Placental pericyte (primary cell): ENCODE measurements around the gene ACP6. TPM values are rescaled to one million over a fixed set of nuclear protein-coding genes. Genes with fewer than 3 reads are reported as not detected.

Experiments used
- small RNA-seq: library from RNA; depleted of rRNA; stranded (forward); fragments of <200 nt; gene quantifications from one replicate; pipeline ENCODE3, GENCODE V24; 2012; ENCODE audit warnings: low replicate concordance
- total RNA-seq: library from RNA; depleted of rRNA; stranded (reverse); fragments of >200 nt; gene quantifications from 2 replicates; pipeline ENCODE4 v1.2.3, GENCODE V29; 2012

Gene ACP6
- 5.0 and 6.2 TPM in 2 replicates for total RNA-seq

DNA sequence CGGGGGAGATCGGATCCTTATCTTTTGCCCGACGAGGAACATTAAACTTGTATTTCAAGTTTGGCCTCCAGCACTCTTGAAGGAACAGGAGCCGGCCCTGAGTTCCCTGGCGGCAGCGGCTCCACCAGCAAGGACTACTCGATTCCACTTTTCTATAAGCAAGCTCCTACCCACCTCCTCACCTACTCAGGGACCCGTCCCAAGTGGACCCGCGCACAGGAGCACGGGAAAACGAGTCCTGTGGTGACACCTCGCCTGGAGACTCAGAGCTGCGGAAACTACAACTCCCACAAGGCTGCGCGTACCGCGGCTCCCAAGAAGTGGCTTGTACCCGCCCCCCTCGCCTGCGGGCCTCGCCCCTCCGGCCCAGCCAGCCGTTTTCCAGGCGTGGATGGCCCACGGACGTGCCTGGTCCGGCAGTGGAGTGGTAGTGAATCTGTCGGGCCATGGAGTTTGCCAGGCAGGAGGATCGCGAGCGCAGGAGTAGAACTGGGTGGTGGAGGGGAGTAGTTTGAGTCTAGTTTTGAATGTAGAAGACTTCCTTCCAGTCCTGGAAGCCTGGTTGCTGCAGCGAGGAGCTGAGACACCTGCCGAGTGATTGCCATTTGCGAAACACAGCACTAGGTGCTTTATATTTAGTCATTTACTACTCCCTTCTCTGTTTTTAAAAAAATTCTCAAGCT, at the start of gene ACP6:
TSS of gene ACP6 (minus strand) at position 206 of the 683 bp plus-strand sequence. CDS start 476 bp downstream, outside the sequence.

Small RNA genes lying within 50 kb of the gene (small RNA-seq; reads per million reads assigned to genes)
- gene RN7SL261P: not detected

Other genes starting within 250 kb of the ACP6 start
- 5.0 and 5.7 TPM in 2 replicates for gene BCL9, start 129.0 kb downstream of the ACP6 start, total RNA-seq
- 0.57 TPM in 1 of 2 replicates, not detected in the other for gene GJA5, start 90.1 kb upstream of the ACP6 start, total RNA-seq
- gene GJA8, start 232.3 kb upstream of the ACP6 start, total RNA-seq: not detected in 2 replicates